ENCODE results near the gene NFIX.

DNA sequence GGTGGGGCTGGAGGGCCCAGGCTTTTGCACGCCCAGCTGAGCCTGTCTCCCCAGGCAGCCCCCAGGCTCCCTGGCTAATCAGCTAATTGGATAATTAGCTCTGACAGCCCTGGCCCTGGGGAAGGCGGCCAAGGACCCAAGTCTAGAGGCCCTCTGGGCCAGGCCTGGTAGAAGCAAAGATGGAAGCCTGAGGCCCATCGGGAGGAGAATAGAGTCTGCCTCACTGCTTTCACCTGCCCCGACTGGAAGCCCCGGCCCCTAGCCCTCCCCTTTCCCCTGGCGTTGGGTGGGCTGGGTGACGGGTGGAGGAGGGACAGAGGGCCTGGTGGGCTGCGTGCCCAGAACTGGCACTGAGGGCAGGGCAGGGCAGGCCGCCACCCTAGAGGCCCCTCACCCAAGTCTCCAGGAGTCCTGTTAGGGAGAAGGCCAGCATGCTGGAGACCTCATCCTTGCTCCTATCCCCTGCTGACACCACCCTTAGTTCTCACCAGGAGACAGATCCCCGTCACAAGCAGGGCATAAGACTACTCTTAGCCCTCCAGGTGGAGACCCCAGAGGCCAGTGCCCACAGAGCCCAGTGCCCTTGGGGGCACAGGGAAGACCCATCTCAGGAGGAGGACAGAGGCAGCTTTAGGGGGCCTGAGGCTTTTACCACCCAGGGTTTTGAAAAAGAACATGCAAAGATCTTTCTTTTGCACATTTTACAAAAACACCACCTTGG, 95.4 kb downstream of the NFIX start:
- TF ChIP-seq CTCF (IDR thresholded peaks at IDR 0.05 in 2 of 3, conservative IDR thresholded peaks at IDR 0.05 in 1 of 3; ENCODE audit: insufficient read depth in 2 of 3, low read depth in 1 of 3, low read length in 3 of 3), result no peak
- TF ChIP-seq PHB (CRISPR knock-in tag; IDR thresholded peaks at IDR 0.05), result no peak
- TF ChIP-seq ZSCAN32 (CRISPR knock-in tag; IDR thresholded peaks at IDR 0.05), result no peak
- no peak for TF ChIP-seq GTF2A2 (tag; IDR thresholded peaks at IDR 0.05)
- TF ChIP-seq NCOA1 (IDR thresholded peaks at IDR 0.05; ENCODE audit: low read depth), result no peak
- no peak for TF ChIP-seq CBX5 (IDR thresholded peaks at IDR 0.05; ENCODE audit: borderline replicate concordance, low read depth)
- TF ChIP-seq OTX1 (CRISPR knock-in tag; IDR thresholded peaks at IDR 0.05), result no peak
- TF ChIP-seq, protein P1, sequence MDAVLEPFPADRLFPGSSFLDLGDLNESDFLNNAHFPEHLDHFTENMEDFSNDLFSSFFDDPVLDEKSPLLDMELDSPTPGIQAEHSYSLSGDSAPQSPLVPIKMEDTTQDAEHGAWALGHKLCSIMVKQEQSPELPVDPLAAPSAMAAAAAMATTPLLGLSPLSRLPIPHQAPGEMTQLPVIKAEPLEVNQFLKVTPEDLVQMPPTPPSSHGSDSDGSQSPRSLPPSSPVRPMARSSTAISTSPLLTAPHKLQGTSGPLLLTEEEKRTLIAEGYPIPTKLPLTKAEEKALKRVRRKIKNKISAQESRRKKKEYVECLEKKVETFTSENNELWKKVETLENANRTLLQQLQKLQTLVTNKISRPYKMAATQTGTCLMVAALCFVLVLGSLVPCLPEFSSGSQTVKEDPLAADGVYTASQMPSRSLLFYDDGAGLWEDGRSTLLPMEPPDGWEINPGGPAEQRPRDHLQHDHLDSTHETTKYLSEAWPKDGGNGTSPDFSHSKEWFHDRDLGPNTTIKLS (IDR thresholded peaks at IDR 0.05; ENCODE audit: borderline replicate concordance, low read depth), result no peak
- no peak for TF ChIP-seq KLF16 (IDR thresholded peaks at IDR 0.05)
